HG03439 (cell line): ENCODE results near the gene LTA.
"Not testable (repeated sequence)": the region's sequence is repeated elsewhere in the genome, so short reads cannot be mapped to it uniquely, and the experiment has no call there.

Experiments used
- ATAC-seq: cut with Tn5 transposase; IDR thresholded peaks from one replicate; pipeline ENCODE4 v1.9.1; 2021; ENCODE audit warnings: mild to moderate bottlenecking, moderate library complexity; ENCODE audit not compliant: unreplicated experiment

LTA gene

DNA sequence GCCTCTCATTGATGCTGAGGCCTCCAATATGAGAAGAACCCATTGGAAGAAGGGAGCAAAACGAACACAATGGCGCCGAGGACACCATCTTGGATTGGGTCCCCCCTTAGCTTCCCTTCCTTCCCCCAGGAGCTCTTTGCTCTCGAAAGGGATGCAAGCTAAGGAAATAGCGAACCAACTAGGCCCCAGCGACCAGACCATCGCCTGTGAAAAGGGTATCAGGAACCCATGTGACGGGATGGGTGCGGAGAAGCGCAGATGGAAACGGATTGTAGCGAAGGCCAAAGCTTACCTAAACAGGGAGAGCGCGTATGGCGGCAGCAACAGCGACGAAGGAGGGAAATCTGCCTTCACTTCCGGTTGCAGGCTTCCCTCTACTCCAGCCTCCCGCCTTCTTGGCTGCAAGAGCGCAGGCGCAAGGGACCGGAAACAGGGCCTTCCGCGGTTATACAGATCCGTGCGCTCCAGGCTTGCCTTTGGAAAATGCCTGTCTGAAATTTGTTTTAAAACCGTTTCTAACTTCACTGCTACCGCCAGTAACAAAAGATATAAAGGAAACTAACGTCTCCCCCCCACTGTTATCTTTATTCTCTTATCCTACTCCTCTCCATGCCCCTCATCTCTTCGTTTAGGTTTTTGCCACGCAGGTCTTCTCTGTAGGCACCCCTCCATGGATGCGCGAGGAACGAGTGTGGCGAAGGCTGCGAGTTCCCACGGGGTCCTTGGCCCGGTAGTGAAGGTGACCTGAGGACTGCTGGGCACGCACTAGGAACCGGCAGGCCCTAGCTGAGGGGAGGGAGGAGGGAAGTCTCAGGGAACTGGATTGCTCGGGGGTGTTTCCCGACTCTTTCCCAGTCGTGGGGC lies 30.2 kb upstream of the LTA start, which contains the start of gene DDX39B:
Gene DDX39B (minus strand): TSS at position 346 of the 864 bp plus-strand sequence. CDS start 1,471 bp downstream, outside the sequence.
- peak; percentile 73 for ATAC-seq

DNA sequence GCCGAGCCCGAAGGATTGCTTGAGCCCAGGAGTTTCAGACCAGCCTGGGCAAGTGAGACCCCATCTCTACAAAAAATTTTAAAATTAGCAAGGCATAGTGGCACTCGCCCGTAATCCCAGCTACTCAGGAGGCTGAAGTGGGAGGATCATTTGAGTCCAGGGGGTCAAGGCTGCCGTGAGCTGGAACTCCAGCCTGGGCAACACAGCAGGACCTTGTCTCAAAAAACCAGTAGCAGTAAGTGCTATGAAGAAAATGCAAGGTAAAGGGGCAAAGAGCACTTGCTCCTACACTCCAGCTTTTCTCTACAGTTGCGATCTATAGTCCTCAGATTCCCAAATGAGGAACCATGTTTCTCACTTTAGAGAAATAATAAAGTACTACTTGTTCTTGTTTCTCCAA lies 28.4 kb upstream of the LTA start:
- no peak for ATAC-seq

DNA sequence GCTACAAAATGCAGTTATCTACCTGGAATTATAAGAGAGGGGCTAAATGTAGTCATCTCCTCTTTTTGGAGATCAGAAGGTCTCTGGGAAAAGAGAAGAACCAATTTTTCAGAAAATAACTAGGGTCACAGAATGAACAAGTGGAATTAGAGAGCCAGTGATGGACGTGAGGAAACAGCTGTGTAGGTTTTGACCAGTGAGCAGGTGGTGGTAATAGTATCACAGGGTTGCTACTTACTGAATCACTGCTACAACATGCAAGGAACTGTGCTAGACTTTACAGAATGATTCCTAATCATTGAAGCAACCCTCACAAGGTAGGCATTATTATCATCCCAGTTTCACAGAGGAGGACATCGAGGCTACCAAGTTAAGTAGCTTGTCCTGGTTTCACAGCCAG lies 27.4 kb upstream of the LTA start:
- no peak for ATAC-seq

DNA sequence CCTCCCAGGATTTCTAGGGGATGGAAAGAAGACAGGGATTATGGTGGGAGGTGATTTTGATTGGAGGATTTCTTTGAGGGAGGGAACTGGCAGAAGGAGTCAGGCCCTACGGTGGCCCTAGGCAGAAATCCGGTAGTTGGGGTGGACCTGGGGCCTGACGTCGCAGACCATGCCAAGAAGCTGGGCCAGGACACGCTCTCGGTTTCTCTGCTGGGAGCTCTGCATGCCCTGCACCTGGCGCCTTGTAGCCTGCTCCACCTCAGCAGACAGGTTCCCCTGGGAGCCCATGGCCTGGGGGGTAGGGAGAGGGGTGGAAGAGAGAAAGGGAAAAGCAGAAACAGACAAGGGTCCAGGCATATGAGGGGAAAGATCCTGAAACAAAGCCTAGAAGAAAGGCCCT lies 26.8 kb upstream of the LTA start:
- ATAC-seq = no peak

GRCh38 chr6:31546339-31546957 lies 25.6 kb upstream of the LTA start, which contains the start of gene ATP6V1G2:
Gene ATP6V1G2, minus strand, starts transcription at chr6:31546608. Its CDS starts 49 bp downstream, at chr6:31546559.
- peak; percentile 41 for ATAC-seq

- peak; percentile 58 for ATAC-seq
These were observed 24.9 kb upstream of the LTA start, which contains the start of gene NFKBIL1 for GRCh38 chr6:31546958-31547726. Gene NFKBIL1, plus strand, starts transcription at chr6:31547608. Its CDS starts 87 bp downstream, at chr6:31547695.

GRCh38 chr6:31547727-31548543 lies 24.2 kb upstream of the LTA start:
- no peak for ATAC-seq

GRCh38 chr6:31548544-31548873 lies 23.6 kb upstream of the LTA start:
- no peak for ATAC-seq

- not testable (repeated sequence) for ATAC-seq
These were observed 20.7 kb upstream of the LTA start for GRCh38 chr6:31551371-31551770.

- no peak for ATAC-seq
These were observed 15.8 kb upstream of the LTA start for GRCh38 chr6:31556307-31556706.

- no peak for ATAC-seq
These were observed 14.4 kb upstream of the LTA start for GRCh38 chr6:31557443-31558317.

GRCh38 chr6:31558318-31558625 lies 13.8 kb upstream of the LTA start:
- ATAC-seq = no peak

- ATAC-seq = no peak
These were observed 13.2 kb upstream of the LTA start for GRCh38 chr6:31558631-31559500.

- ATAC-seq = peak; percentile 7
These were observed 12.5 kb upstream of the LTA start for GRCh38 chr6:31559606-31559957.

DNA sequence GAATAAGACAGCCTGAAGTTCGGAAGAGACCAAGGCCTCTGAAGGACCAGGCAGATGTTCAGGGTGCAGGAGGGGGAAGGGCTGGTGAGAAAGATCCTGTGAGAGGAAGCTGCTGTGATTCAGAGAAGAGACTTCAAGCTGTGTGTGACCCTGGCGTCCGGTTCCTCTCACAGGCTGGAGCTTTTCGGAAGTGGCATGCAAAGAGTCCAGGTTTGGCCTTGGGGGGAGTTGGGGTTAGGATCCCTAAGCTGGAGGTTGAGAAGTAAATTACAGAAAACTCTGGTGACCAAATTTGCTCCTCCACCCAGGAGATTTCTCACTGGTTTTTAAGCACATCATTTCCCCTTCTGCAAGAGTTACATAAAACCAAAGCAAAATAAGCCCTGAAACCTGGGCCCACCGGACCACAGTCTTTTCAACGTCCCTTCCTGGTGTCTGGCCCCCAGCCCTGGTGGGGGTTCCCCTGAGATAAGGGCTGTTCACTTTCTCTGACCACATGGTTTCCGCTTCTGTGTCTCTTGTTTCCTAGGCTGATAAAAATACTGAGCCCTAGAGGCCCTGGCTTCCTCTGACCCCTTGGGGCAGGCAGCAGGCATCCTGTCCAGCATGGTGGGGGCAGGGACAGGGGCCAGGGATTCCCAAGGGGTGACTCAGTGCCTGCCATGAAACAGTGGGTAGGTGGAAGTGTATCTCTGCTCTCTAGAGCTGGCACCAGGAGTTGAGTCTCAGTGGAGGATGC lies 12.0 kb upstream of the LTA start:
- peak; percentile 65 for ATAC-seq

GRCh38 chr6:31560697-31561058 lies 11.4 kb upstream of the LTA start:
- ATAC-seq = no peak

GRCh38 chr6:31567531-31568370 lies 4.3 kb upstream of the LTA start:
- no peak for ATAC-seq
